Thymus (tissue), 11 donors: ENCODE measurements around the gene SFMBT1. TPM values are rescaled to one million over a fixed set of nuclear protein-coding genes. Genes with fewer than 3 reads are reported as not detected.
A peak's percentile ranks its signal among the peaks of the same experiment; 100 is the strongest.

ENCODE experiments used
- DNase-seq, 9 donors: peaks; one replicate each; pipeline ENCODE4 v3.0.0-alpha.2; 2013; ENCODE audit warnings: low spot score in 9 of 9, low read depth in 6 of 9, missing footprints in 1 of 9
- H3K27ac ChIP-seq, 2 donors: one replicate each; pipeline ENCODE4 v1.5.1; 2013; ENCODE audit warnings: control low read depth in 1 of 2, low read depth in 1 of 2, low read length in 1 of 2, mild to moderate bottlenecking in 1 of 2, moderate library complexity in 1 of 2
- H3K27me3 ChIP-seq, 2 donors: one replicate each; pipeline ENCODE4 v1.5.1; 2013; ENCODE audit warnings: low read length in 1 of 2; ENCODE audit not compliant: control insufficient read depth in 2 of 2, insufficient read depth in 1 of 2
- H3K36me3 ChIP-seq, 2 donors: one replicate each; pipeline ENCODE4 v1.5.1; 2013; ENCODE audit warnings: low read length in 1 of 2, mild to moderate bottlenecking in 1 of 2, moderate library complexity in 1 of 2; ENCODE audit not compliant: control insufficient read depth in 2 of 2, insufficient read depth in 2 of 2
- H3K4me1 ChIP-seq, 2 donors: one replicate each; pipeline ENCODE4 v1.5.1; 2013; ENCODE audit warnings: low read length in 2 of 2; ENCODE audit not compliant: control insufficient read depth in 2 of 2, insufficient read depth in 2 of 2
- H3K4me3 ChIP-seq, 2 donors: one replicate each; pipeline ENCODE4 v1.5.1; 2013; ENCODE audit warnings: low read length in 2 of 2, control low read depth in 1 of 2, mild to moderate bottlenecking in 1 of 2
- H3K9me3 ChIP-seq, 2 donors: one replicate each; pipeline ENCODE4 v1.5.1; 2013; ENCODE audit warnings: low read length in 1 of 2, mild to moderate bottlenecking in 1 of 2; ENCODE audit not compliant: control insufficient read depth in 2 of 2, insufficient read depth in 1 of 2
- WGBS: extraction: QIAGEN DNeasy Blood & Tissue Kit; methylation state at CpG from one replicate; pipeline ENCODE4 v1.1.7; 2013; 5-methylcytosine and 5-hydroxymethylcytosine counted together
- polyA plus RNA-seq: library from polyadenylated mRNA; stranded (reverse); fragments of 200-250 nt; gene quantifications from one replicate; pipeline ENCODE4 v1.2.3, GENCODE V29; 2013
- total RNA-seq: library from RNA; stranded (reverse); fragments of 120-200 nt; gene quantifications from one replicate; pipeline ENCODE4 v1.2.4, GENCODE V29; 2013
- donor health status: healthy.

SFMBT1 gene
- total and polyA plus RNA-seq, 2 donors: 6.2 to 6.4 TPM

DNA sequence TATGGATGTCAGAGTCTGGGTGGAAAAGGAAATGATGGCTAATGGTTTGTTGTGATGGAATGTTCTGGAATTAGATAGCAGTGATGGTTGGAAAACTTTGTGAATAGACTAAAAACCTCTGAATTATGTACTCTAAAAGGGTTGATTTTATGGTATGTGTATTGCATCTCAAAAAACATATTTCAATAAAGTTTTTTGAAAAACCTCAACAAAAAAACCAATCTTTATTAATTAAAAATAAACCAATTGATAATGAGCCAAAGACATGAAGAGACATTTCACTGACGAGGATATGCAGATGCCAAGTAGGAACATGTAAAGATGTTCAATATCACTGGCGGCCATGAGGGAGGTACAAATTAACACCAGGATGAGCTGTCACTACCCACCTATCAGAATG is 78.5 kb downstream of the SFMBT1 start:
- no peaks in the 10 kb centered on the region for H3K36me3 ChIP-seq
- no peak overlapping the region for H3K4me3 ChIP-seq
- no peaks in the 10 kb centered on the region for H3K9me3 ChIP-seq
- DNase-seq: no peak
- no peak overlapping the region for H3K27ac ChIP-seq
- WGBS: 99% methylated on average over 2 of the region's 2 CpGs
- H3K4me1 ChIP-seq: no peaks in the 10 kb centered on the region
- no peaks in the 10 kb centered on the region for H3K27me3 ChIP-seq

DNA sequence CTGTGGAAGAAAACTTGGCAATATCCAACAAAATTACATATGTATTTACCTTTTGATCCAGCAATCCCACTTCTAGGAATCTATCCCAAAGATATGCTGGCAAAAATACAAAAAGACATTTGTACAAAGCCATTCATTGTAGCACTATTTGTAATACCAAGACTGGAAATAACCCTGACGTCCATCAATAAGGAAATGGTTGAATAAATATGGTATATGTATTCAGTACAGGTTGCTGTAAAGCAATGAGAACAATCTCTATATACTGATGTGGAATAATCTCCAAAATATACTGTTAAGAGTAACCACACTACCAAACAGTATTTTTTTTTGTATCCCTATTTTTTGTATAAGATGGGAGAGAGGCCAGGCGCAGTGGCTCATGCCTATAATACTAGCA is 83.7 kb downstream of the SFMBT1 start:
- no peak overlapping the region for H3K27ac ChIP-seq
- no peaks in the 10 kb centered on the region for H3K4me1 ChIP-seq
- no peak overlapping the region for H3K4me3 ChIP-seq
- no peak for DNase-seq
- no peaks in the 10 kb centered on the region for H3K9me3 ChIP-seq
- no peaks in the 10 kb centered on the region for H3K27me3 ChIP-seq
- WGBS: 96% methylated on average over 2 of the region's 2 CpGs
- H3K36me3 ChIP-seq: no peaks in the 10 kb centered on the region

DNA sequence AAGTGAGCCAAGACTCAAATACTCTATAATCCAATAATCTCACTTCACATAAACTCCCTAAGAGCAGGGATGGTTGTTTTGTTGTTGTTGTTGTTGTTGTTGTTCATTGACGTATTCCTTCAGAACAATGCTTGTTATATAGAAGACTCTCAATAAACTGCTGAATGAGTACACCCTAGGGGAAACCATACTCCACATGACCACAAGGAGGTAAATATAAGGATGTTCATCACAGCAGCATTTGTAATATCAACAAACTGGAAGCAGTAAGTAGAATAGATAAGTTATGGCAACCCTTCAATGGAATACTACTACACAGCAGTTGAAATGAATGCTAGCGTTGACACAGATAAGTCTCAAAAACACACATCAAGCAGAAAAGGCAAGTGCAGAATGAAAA is 86.1 kb downstream of the SFMBT1 start:
- Histone ChIP-seq H3K9me3 (no peaks in the 10 kb centered on the region), H3K4me1 (no peaks in the 10 kb centered on the region), H3K4me3 (no peak overlapping the region), H3K36me3 (no peaks in the 10 kb centered on the region), H3K27ac (no peak overlapping the region), H3K27me3 (no peaks in the 10 kb centered on the region)
- 99% methylated on average over 2 of the region's 2 CpGs for WGBS
- no peak for DNase-seq

GRCh38 chr3:52939600-52939999 is 106.3 kb downstream of the SFMBT1 start:
- no peaks in the 10 kb centered on the region for H3K36me3 ChIP-seq
- DNase-seq: no peak
- H3K9me3 ChIP-seq: no peaks in the 10 kb centered on the region
- no peak overlapping the region for H3K27ac ChIP-seq
- no peaks in the 10 kb centered on the region for H3K4me1 ChIP-seq
- H3K4me3 ChIP-seq: no peak overlapping the region
- no peaks in the 10 kb centered on the region for H3K27me3 ChIP-seq

DNA sequence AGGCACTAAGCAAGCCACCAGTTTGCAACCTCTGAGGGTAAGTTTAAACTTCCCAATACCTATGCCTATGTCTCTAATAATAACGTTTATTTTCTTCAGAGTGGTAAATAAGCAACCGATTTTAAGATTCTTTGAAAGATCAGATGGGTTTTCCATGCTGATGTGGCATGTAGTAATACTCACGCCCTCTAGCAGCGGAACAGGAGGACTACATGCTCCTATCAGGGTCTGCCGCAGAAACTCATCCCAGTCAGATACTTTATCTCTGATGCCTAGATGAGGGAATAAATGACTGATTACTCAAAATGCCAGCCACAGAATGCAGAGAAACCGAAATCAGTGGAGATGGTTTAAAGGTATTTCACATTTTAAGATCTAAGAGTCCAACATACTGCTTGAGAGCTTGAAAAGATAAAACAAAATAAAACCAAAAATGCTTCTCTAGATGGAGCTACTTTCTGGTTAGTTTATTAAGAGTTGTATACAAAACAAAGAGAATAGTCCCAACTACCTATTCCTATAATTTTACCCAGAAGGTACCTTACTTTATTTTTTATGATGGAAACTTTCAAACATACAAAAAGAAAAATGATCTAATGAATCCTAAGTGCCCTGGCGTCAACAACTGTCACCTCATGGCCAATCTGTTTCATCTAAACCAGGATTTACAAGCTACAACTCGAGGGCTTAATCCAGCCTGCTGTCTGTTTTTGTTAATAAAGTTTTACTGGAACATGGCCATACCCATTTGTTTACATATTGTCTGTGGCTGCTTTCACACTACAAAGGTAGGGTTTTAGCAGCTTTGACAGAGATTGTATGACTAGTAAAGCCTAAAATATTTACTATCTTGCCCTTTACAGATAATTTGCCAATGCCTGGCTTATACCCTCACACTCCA is 111.0 kb downstream of the SFMBT1 start:
- Histone ChIP-seq H3K36me3 (no peaks in the 10 kb centered on the region), H3K4me3 (no peak overlapping the region), H3K9me3 (no peaks in the 10 kb centered on the region), H3K4me1 (peaks cover 0 to 3% of the 10 kb centered on the region in 2 donors), H3K27me3 (no peaks in the 10 kb centered on the region), H3K27ac (no peak overlapping the region)
- DNase-seq: peak; percentile 23 to 74 (median 42)
- WGBS: 25% methylated on average over 8 of the region's 8 CpGs

GRCh38 chr3:52931889-52932288 is 114.0 kb downstream of the SFMBT1 start:
- H3K27me3 ChIP-seq: no peaks in the 10 kb centered on the region
- H3K27ac ChIP-seq: no peak overlapping the region
- no peak overlapping the region for H3K4me3 ChIP-seq
- WGBS: 92% methylated on average over 2 of the region's 2 CpGs
- no peak for DNase-seq
- H3K4me1 ChIP-seq: peaks cover 0 to 3% of the 10 kb centered on the region in 2 donors
- H3K9me3 ChIP-seq: no peaks in the 10 kb centered on the region
- H3K36me3 ChIP-seq: peaks cover 6 to 8% of the 10 kb centered on the region in 2 donors

GRCh38 chr3:52931328-52931727 is 114.5 kb downstream of the SFMBT1 start:
- Histone ChIP-seq H3K36me3 (peaks cover 6 to 8% of the 10 kb centered on the region in 2 donors), H3K4me3 (no peak overlapping the region), H3K9me3 (no peaks in the 10 kb centered on the region), H3K27me3 (no peaks in the 10 kb centered on the region), H3K27ac (no peak overlapping the region), H3K4me1 (peaks cover 0 to 3% of the 10 kb centered on the region in 2 donors)
- no peak for DNase-seq
- 83% methylated on average over 6 of the region's 6 CpGs for WGBS

GRCh38 chr3:52930748-52931147 is 115.1 kb downstream of the SFMBT1 start:
- Histone ChIP-seq H3K27me3 (no peaks in the 10 kb centered on the region), H3K9me3 (no peaks in the 10 kb centered on the region), H3K4me3 (no peak overlapping the region), H3K27ac (no peak overlapping the region), H3K4me1 (peaks cover 0 to 3% of the 10 kb centered on the region in 2 donors), H3K36me3 (peaks cover 6 to 8% of the 10 kb centered on the region in 2 donors)
- no peak for DNase-seq
- 91% methylated on average over 3 of the region's 3 CpGs for WGBS

DNA sequence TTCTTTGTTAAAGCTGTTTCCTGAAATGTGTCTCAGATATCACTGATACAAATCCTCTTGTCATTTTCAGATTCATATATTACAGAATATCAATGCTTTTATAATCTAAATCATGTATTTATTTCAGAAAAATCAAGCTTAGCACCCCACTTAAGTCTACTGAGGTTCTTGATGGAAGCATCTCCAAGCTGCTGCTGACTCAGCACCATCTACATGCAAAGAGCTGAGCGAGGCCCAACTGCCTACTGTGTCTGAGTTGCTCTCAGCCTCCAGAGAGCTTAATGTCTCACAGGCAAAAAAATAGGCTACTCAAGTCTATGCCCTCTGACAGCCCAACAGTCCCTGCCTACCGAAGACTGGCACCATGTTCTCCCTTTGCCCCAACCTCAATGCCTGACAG is 119.3 kb downstream of the SFMBT1 start:
- H3K36me3 ChIP-seq: peaks cover 8 to 10% of the 10 kb centered on the region in 2 donors
- no peaks in the 10 kb centered on the region for H3K27me3 ChIP-seq
- WGBS: 97% methylated on average over 2 of the region's 2 CpGs
- H3K4me3 ChIP-seq: no peak overlapping the region
- no peak for DNase-seq
- no peak overlapping the region for H3K27ac ChIP-seq
- no peaks in the 10 kb centered on the region for H3K4me1 ChIP-seq
- no peaks in the 10 kb centered on the region for H3K9me3 ChIP-seq
